Loucy (cell line): ENCODE data around the gene ZCCHC24.

Source experiments
- H2AFZ ChIP-seq: fragments of 200-600 bp; sonication (generic); 2 replicates; pipeline ENCODE4 v1.6.0; 2016; ENCODE audit warnings: antibody characterized with exemption, mild to moderate bottlenecking, low read length, moderate library complexity
- H3F3A ChIP-seq: fragments of 200-600 bp; 2 replicates; pipeline ENCODE4 v1.6.0; 2016; ENCODE audit warnings: antibody characterized with exemption, low read depth, mild to moderate bottlenecking
- H3K27me3 ChIP-seq: fragments of 200-600 bp; sonication (generic); 2 replicates; pipeline ENCODE4 v1.6.1; 2014; ENCODE audit warnings: low read length, mild to moderate bottlenecking; ENCODE audit not compliant: insufficient read depth, poor library complexity, severe bottlenecking
- H3K36me3 ChIP-seq: fragments of 200-600 bp; sonication (generic); 2 replicates; pipeline ENCODE4 v1.6.1; 2016; ENCODE audit warnings: low read length; ENCODE audit not compliant: insufficient read depth
- H3K4me1 ChIP-seq: fragments of 200-600 bp; sonication (generic); 2 replicates; pipeline ENCODE4 v1.5.1; 2014; ENCODE audit warnings: low read length, mild to moderate bottlenecking; ENCODE audit not compliant: insufficient read depth, poor library complexity, severe bottlenecking
- H3K4me2 ChIP-seq: fragments of 200-600 bp; sonication (generic); 2 replicates; pipeline ENCODE4 v1.6.0; 2014; ENCODE audit warnings: antibody characterized with exemption, low read length, low read depth, mild to moderate bottlenecking; ENCODE audit not compliant: poor library complexity, severe bottlenecking
- H3K4me3 ChIP-seq: fragments of 200-600 bp; sonication (generic); 2 replicates; pipeline ENCODE4 v1.5.1; 2014; ENCODE audit warnings: low read length, mild to moderate bottlenecking, mixed read lengths; ENCODE audit not compliant: poor library complexity, severe bottlenecking
- H3K79me2 ChIP-seq: fragments of 200-600 bp; sonication (generic); 2 replicates; pipeline ENCODE4 v1.6.1; 2014; ENCODE audit warnings: low read length; ENCODE audit not compliant: insufficient read depth
- H3K9ac ChIP-seq: fragments of 200-600 bp; sonication (generic); 2 replicates; pipeline ENCODE4 v1.6.0; 2014; ENCODE audit warnings: mild to moderate bottlenecking, low read depth, low read length, moderate library complexity; ENCODE audit not compliant: poor library complexity, severe bottlenecking
- H3K9me2 ChIP-seq: fragments of 200-600 bp; sonication (generic); replicated peaks from 2 replicates; pipeline ENCODE4 v1.6.1; 2016; ENCODE audit warnings: low read depth, low read length, mixed read lengths
- H3K9me3 ChIP-seq: fragments of 200-600 bp; sonication (generic); 2 replicates; pipeline ENCODE4 v1.6.1; 2014; ENCODE audit warnings: mild to moderate bottlenecking, antibody characterized with exemption, low read length, low read depth; ENCODE audit not compliant: insufficient read depth
- H4K20me1 ChIP-seq: fragments of 200-600 bp; sonication (generic); 2 replicates; pipeline ENCODE4 v1.6.0; 2014; ENCODE audit warnings: antibody characterized with exemption, low read length, mild to moderate bottlenecking; ENCODE audit not compliant: insufficient read depth, poor library complexity, severe bottlenecking
- CTCF ChIP-seq: fragments of 200-600 bp; sonication (generic); conservative IDR thresholded peaks from 2 replicates; pipeline ENCODE4 v1.5.1; 2014; ENCODE audit warnings: mild to moderate bottlenecking, antibody characterized with exemption, low read length
- EZH2phosphoT487 ChIP-seq: fragments of 200-600 bp; IDR thresholded peaks from 2 replicates; pipeline ENCODE4 v1.6.1; 2018; ENCODE audit warnings: antibody characterized with exemption, mild to moderate bottlenecking, moderate library complexity, borderline replicate concordance

The ZCCHC24 gene

GRCh38 chr10:79414714-79415113, 30.7 kb downstream of the ZCCHC24 start:
- no peak for TF ChIP-seq EZH2phosphoT487
- TF ChIP-seq CTCF, result no peak
- Histone ChIP-seq H3K79me2 (no peaks in the 10 kb centered on the region), H2AFZ (no peak overlapping the region), H3K9ac (no peak overlapping the region), H3K36me3 (peaks cover 3% of the 10 kb centered on the region; the same call in 1 of the 2 replicates), H3K4me3 (no peak overlapping the region), H4K20me1 (no peaks in the 10 kb centered on the region), H3K4me2 (no peak overlapping the region), H3K4me1 (peaks cover 18% of the 10 kb centered on the region), H3K9me3 (no peaks in the 10 kb centered on the region), H3K27me3 (no peaks in the 10 kb centered on the region), H3F3A (no peaks in the 10 kb centered on the region), H3K9me2 (no peaks in the 10 kb centered on the region)

GRCh38 chr10:79413196-79413595, 32.2 kb downstream of the ZCCHC24 start:
- Histone ChIP-seq H3K27me3 (no peaks in the 10 kb centered on the region), H3K9me3 (no peaks in the 10 kb centered on the region), H2AFZ (no peak overlapping the region), H3K36me3 (no peaks in the 10 kb centered on the region; the same call in 1 of the 2 replicates), H3K9me2 (no peaks in the 10 kb centered on the region), H3K79me2 (no peaks in the 10 kb centered on the region), H4K20me1 (no peaks in the 10 kb centered on the region), H3K4me2 (peak overlapping the region; percentile 3), H3F3A (no peaks in the 10 kb centered on the region), H3K9ac (peak overlapping the region; percentile 18), H3K4me1 (peaks cover 14% of the 10 kb centered on the region), H3K4me3 (no peak overlapping the region)
- TF ChIP-seq CTCF (no peak), EZH2phosphoT487 (no peak)

- H2AFZ ChIP-seq, result no peak overlapping the region
- H3K4me1 ChIP-seq, result peaks cover 14% of the 10 kb centered on the region
- H3K27me3 ChIP-seq, result no peaks in the 10 kb centered on the region
- H3K9ac ChIP-seq, result peak overlapping the region; percentile 18
- no peaks in the 10 kb centered on the region for H4K20me1 ChIP-seq
- TF ChIP-seq CTCF, result no peak
- no peak for TF ChIP-seq EZH2phosphoT487
- no peaks in the 10 kb centered on the region; the same call in 1 of the 2 replicates for H3K36me3 ChIP-seq
- peak overlapping the region; percentile 3 for H3K4me2 ChIP-seq
- no peaks in the 10 kb centered on the region for H3K79me2 ChIP-seq
- H3F3A ChIP-seq, result no peaks in the 10 kb centered on the region
- no peaks in the 10 kb centered on the region for H3K9me2 ChIP-seq
- no peaks in the 10 kb centered on the region for H3K9me3 ChIP-seq
- H3K4me3 ChIP-seq, result no peak overlapping the region
Measured at GRCh38 chr10:79412516-79412915, 32.9 kb downstream of the ZCCHC24 start.
